Stimulated activated CD4-positive, alpha-beta T cell treated with anti-CD3 and anti-CD28 coated beads, TNF-alpha, amount 100 ng/mL, for 24 hours (primary cell): ENCODE measurements around the gene GTF3C5.
"Not testable (repeated sequence)": the region's sequence is repeated elsewhere in the genome, so short reads cannot be mapped to it uniquely, and the experiment has no call there.

Source experiments
- DNase-seq, 3 experiments: peaks; one replicate each; pipeline ENCODE4 v3.0.0-alpha.2; 2020; ENCODE audit warnings: low read depth in 3 of 3

GTF3C5 gene

DNA sequence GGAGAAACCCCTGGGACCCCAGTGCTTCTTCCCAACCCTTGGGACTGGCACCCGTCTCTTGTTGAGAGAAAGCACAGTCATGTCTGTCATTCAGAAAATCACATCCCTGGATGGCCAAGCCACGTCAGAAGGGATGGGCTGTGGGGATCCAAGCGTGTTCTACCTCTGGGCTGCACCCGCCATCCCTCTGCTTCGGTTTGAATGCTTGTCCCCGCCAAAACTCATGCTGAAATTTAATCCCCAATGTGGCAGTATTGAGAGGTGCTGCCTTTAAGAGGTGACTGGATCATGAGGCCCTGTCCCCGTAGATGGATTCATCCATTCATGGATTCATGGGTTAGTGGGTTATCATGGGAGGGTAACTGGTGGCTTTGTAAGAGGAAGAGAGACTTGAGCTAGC, 58.0 kb downstream of the GTF3C5 start:
- no peak for DNase-seq

GRCh38 chr9:133089271-133089671, 58.5 kb downstream of the GTF3C5 start:
- DNase-seq, result no peak

- no peak for DNase-seq
These were observed 59.4 kb downstream of the GTF3C5 start for GRCh38 chr9:133090187-133090586.

GRCh38 chr9:133090752-133091385, 60.1 kb downstream of the GTF3C5 start:
- no peak for DNase-seq

GRCh38 chr9:133094351-133094750, 63.6 kb downstream of the GTF3C5 start:
- not testable (repeated sequence) for DNase-seq

DNA sequence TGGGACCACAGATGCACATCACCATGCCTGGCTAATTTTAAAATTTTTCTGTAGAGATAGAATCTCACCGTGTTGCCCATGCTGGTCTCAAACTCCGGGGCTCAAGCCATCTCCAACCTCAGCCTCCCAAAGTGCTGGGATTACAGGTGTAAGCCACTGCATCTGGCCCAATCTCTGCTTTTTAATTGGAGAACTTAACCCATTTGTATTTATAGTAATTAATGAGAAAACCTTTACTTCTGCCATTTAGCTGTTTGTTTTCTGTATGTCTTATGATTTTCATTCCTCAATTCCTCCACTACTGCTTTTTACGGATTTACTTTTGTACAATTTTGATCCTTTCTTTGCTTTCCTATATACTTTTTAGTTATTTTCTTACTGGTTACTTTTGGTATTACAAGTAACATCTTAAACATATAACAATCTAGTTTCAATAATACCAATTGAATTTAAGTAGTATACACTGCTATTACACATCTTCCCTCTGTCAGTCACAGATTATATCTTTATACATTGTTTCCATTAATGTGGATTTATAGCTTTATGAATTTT, 64.1 kb downstream of the GTF3C5 start:
- no peak for DNase-seq

DNA sequence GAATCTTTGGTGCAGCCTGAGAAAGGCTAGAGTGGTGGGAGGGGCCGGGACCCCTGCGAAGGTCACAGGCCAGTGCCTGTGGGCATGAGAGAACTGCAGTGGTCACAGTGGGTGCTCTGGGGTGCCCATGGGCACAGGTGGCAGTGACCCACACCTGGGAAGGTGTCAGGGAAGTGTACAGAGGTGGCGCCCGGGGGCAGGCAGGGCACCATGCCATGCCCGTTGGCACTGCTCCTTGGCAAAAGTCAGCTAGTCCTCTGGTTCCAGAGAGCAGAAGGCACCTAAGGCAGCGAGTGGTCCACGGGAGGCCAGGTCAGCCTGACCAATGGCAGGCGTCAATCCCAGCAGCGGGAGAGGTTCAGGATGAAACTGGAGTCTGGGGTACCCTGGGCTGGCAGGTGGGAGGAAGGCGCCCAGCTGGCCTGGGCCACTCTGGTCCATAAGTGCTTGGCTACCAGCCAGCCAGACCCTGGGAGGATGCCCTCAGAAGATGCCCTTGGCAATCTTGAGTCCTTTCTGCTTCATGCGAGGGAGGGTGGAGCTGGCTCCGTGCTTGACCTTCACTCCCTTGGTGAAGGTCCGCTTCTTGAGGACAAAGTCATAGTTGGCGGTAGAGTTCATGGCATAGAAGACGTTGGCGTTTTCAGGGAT, 67.4 kb downstream of the GTF3C5 start:
- DNase-seq, result no peak

- DNase-seq, result no peak
These were observed 68.1 kb downstream of the GTF3C5 start for GRCh38 chr9:133098871-133099270.

DNA sequence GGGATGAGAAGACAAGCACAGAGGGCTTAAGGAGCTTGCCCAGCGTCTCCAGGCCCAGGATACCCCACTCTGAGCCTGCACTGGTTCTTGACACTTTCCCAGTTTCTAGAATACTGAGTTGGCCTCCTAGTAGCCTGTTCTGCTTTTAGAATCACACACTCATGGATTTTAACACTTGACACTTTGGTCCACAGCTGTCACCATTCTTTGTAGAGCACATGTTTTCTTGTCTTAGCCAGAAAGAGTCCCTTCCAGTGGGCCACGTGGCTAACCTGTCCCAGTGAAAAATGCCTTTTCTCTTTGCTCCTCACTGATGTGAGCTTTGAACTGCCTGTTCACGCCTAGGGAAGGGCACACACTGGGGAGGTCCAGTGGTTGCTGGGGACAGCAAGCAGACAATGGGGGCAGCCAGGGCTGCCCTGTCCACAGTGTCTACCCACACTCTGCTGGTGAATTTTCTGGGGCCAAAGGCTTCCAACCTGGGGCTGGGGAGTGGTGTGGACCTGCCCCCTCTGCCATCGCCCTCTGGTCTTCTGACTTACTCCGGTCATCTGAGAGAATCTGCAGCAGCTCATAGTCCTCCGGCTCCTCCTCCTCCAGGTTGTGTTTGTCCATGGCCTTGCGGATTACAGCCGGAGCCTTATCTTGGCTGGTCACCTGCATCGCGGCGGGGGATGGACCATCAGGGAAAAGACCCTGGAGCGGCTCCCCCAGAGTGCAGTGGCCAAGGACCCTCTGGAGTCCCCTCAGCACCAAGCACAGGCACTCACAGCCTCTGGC, 69.1 kb downstream of the GTF3C5 start:
- DNase-seq, result no peak

GRCh38 chr9:133100506-133101355, 69.9 kb downstream of the GTF3C5 start:
- no peak for DNase-seq

- DNase-seq, result no peak
These were observed 70.8 kb downstream of the GTF3C5 start for GRCh38 chr9:133101356-133102189.

- DNase-seq, result no peak
These were observed 71.6 kb downstream of the GTF3C5 start for GRCh38 chr9:133102190-133103021.

- no peak for DNase-seq
These were observed 72.6 kb downstream of the GTF3C5 start for GRCh38 chr9:133103183-133103986.

GRCh38 chr9:133103987-133104505, 73.2 kb downstream of the GTF3C5 start:
- no peak for DNase-seq

GRCh38 chr9:133104718-133105460, 74.1 kb downstream of the GTF3C5 start:
- DNase-seq, result no peak

- DNase-seq, result no peak
These were observed 74.6 kb downstream of the GTF3C5 start for GRCh38 chr9:133105461-133105770.

- no peak for DNase-seq
These were observed 75.9 kb downstream of the GTF3C5 start for GRCh38 chr9:133106511-133107244.
